Sigmoid colon (tissue), 4 donors: ENCODE measurements around the gene CAST.
A peak's percentile ranks its signal among the peaks of the same experiment; 100 is the strongest.

Experiments used
- POLR2AphosphoS5 ChIP-seq, 4 donors: sonication (generic); formaldehyde crosslinking; IDR thresholded peaks; one replicate each; pipeline ENCODE4 v1.6.1; 2017; ENCODE audit warnings: antibody characterized with exemption in 4 of 4
- TF ChIP-seq, protein P1 (sequence below), 4 experiments: fragments of 450-650 bp in 3 of 4; fragments of 200-600 bp in 1 of 4; IDR thresholded peaks; one replicate each; pipeline ENCODE4 v1.5.1; 2016 to 2019; ENCODE audit warnings: antibody characterized with exemption in 4 of 4, mild to moderate bottlenecking in 3 of 4, moderate library complexity in 2 of 4

DNA sequence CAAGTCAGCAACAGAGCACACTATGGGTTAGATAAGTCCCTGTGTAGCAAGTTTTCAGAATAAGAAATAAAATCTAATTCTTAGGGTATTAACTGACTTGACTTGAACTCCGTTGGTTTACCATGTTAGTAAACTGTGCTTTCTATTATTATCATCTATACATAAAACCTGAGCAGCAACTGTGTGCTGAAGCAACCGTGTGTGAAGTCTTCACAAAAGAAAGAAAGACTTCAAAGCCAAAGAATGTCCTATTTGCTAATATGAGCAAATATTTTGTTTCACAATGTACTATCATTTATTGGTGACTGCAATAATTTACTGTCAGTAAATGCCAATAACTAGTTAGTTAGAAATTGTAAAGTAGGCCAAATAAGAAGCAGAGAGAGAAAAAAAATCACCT, 112.9 kb downstream of the CAST start:
- peak in 1 of 4 donors; percentile 3 for TF ChIP-seq POLR2AphosphoS5 (IDR thresholded peaks at IDR 0.05)
- TF ChIP-seq, protein P1, sequence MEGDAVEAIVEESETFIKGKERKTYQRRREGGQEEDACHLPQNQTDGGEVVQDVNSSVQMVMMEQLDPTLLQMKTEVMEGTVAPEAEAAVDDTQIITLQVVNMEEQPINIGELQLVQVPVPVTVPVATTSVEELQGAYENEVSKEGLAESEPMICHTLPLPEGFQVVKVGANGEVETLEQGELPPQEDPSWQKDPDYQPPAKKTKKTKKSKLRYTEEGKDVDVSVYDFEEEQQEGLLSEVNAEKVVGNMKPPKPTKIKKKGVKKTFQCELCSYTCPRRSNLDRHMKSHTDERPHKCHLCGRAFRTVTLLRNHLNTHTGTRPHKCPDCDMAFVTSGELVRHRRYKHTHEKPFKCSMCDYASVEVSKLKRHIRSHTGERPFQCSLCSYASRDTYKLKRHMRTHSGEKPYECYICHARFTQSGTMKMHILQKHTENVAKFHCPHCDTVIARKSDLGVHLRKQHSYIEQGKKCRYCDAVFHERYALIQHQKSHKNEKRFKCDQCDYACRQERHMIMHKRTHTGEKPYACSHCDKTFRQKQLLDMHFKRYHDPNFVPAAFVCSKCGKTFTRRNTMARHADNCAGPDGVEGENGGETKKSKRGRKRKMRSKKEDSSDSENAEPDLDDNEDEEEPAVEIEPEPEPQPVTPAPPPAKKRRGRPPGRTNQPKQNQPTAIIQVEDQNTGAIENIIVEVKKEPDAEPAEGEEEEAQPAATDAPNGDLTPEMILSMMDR (IDR thresholded peaks at IDR 0.05), result no peak
